RCC 7860 (cell line): ENCODE data around the gene RAB8B.
A peak's percentile ranks its signal among the peaks of the same experiment; 100 is the strongest.

Source experiments
- DNase-seq: peaks from one replicate; pipeline ENCODE4 v3.0.0-alpha.2; 2015; ENCODE audit warnings: low spot score
- FAIRE-seq: peaks from 2 replicates; lab custom pipeline; 2012; peaks lifted over from hg19 to GRCh38; lab: Jason Lieb, UNC

Gene RAB8B

GRCh38 chr15:63260791-63261190 lies 71.4 kb downstream of the RAB8B start:
- FAIRE-seq (no peak), DNase-seq (no peak)

GRCh38 chr15:63261311-63261710 lies 71.9 kb downstream of the RAB8B start:
- DNase-seq (no peak), FAIRE-seq (no peak)

GRCh38 chr15:63263519-63263918 lies 74.1 kb downstream of the RAB8B start:
- FAIRE-seq (no peak), DNase-seq (no peak)

GRCh38 chr15:63264688-63265293 lies 75.4 kb downstream of the RAB8B start:
- peak; percentile 38 for FAIRE-seq
- DNase-seq, result no peak

- no peak for FAIRE-seq
- DNase-seq, result no peak
These were observed 85.0 kb downstream of the RAB8B start for GRCh38 chr15:63274427-63274826.

- DNase-seq, result no peak
- FAIRE-seq, result no peak
These were observed 87.1 kb downstream of the RAB8B start for GRCh38 chr15:63276342-63277037.

GRCh38 chr15:63277038-63277892 lies 87.9 kb downstream of the RAB8B start, which contains the start of gene APH1B:
Gene APH1B, plus strand, starts transcription at chr15:63277605. Its CDS starts 19 bp downstream, at chr15:63277624.
- FAIRE-seq (no peak), DNase-seq (peak; percentile 57)

- no peak for FAIRE-seq
- DNase-seq, result no peak
These were observed 88.6 kb downstream of the RAB8B start for GRCh38 chr15:63277893-63278456.

- FAIRE-seq (no peak), DNase-seq (no peak)
These were observed 93.7 kb downstream of the RAB8B start for GRCh38 chr15:63283126-63283525.

GRCh38 chr15:63284335-63284734 lies 94.9 kb downstream of the RAB8B start:
- FAIRE-seq (no peak), DNase-seq (no peak)

- no peak for DNase-seq
- FAIRE-seq, result no peak
These were observed 97.7 kb downstream of the RAB8B start for GRCh38 chr15:63287109-63287508.

- no peak for DNase-seq
- no peak for FAIRE-seq
These were observed 98.9 kb downstream of the RAB8B start for GRCh38 chr15:63288342-63288741.

GRCh38 chr15:63288778-63289378 lies 99.5 kb downstream of the RAB8B start:
- peak; percentile 84 for FAIRE-seq
- peak; percentile 54 for DNase-seq

GRCh38 chr15:63291507-63291906 lies 102.1 kb downstream of the RAB8B start:
- DNase-seq (peak; percentile 78), FAIRE-seq (peak; percentile 70)

GRCh38 chr15:63292241-63292640 lies 102.8 kb downstream of the RAB8B start:
- no peak for FAIRE-seq
- DNase-seq, result no peak

- FAIRE-seq (peak; percentile 81), DNase-seq (peak; percentile 81)
These were observed 103.4 kb downstream of the RAB8B start for GRCh38 chr15:63292771-63293170.

GRCh38 chr15:63294359-63294758 lies 105.0 kb downstream of the RAB8B start:
- DNase-seq (no peak), FAIRE-seq (no peak)

- no peak for FAIRE-seq
- DNase-seq, result no peak
These were observed 105.9 kb downstream of the RAB8B start for GRCh38 chr15:63295341-63295740.

GRCh38 chr15:63296195-63296594 lies 106.8 kb downstream of the RAB8B start:
- FAIRE-seq (no peak), DNase-seq (no peak)

- no peak for FAIRE-seq
- no peak for DNase-seq
These were observed 110.7 kb downstream of the RAB8B start for GRCh38 chr15:63299943-63300575.
